GM18861 (cell line): ENCODE results near the gene TCF15.
A peak's percentile ranks its signal among the peaks of the same experiment; 100 is the strongest.
"Not testable (repeated sequence)": the region's sequence is repeated elsewhere in the genome, so short reads cannot be mapped to it uniquely, and the experiment has no call there.

Experiments used
- ATAC-seq: cut with Tn5 transposase; IDR thresholded peaks from one replicate; pipeline ENCODE4 v1.9.1; 2021; ENCODE audit not compliant: unreplicated experiment

TCF15 gene

DNA sequence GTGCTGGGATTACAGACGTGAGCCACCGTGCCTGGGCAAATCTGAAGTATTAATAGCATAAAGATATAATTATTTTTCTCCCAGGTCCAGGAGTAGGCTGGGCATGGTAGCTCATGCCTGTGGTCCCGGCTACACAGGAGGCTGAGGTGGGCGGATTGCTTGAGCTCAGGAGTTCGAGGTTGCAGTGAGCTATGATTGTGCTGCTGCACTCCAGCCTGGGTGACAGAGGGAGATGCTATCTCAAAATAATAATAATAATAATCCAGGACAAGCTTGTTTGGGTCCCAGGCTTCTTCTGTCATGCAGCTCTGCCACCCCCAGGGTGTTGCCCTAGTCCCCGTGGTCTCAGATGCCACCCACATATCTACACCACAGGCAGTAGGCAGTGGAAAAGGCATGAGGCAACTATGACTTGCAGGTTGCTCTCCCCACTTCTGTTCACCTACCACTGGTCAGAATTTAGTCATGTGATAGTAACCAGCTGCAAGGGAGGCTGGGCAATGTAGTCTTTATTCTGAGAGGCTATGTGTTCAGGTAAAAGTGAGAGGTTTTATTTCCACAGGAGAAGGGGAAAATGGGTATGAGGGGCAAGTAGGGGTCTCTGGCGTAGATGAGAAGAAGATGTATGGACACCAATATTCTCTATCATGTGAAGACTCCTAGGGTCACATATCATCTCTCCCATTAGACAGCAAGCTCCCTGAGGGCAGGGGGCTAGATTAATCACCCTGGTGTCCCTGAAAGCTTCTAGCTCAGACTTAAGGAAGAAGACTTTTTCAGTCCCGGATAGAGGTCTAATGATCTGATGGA, 25.7 kb downstream of the TCF15 start:
- no peak for ATAC-seq

DNA sequence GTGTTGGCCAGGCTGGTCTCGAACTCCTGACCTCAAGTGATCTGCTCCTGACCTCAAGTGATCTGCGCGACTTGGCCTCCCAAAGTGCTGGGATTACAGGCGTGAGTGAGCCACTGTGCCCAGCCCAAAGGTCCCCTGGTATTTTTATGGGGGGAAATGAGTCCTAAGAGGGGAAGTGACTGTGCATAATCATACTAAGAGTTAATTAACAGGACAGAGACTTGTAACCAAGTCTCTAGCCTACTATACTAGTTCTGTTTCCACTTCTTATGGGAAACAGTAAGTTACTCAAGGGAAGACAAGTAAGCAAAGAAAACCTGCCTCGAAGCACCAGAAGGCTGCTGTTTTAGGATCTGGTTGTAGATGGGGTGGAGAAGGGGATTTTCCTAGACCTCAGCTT, 27.9 kb downstream of the TCF15 start:
- no peak for ATAC-seq

DNA sequence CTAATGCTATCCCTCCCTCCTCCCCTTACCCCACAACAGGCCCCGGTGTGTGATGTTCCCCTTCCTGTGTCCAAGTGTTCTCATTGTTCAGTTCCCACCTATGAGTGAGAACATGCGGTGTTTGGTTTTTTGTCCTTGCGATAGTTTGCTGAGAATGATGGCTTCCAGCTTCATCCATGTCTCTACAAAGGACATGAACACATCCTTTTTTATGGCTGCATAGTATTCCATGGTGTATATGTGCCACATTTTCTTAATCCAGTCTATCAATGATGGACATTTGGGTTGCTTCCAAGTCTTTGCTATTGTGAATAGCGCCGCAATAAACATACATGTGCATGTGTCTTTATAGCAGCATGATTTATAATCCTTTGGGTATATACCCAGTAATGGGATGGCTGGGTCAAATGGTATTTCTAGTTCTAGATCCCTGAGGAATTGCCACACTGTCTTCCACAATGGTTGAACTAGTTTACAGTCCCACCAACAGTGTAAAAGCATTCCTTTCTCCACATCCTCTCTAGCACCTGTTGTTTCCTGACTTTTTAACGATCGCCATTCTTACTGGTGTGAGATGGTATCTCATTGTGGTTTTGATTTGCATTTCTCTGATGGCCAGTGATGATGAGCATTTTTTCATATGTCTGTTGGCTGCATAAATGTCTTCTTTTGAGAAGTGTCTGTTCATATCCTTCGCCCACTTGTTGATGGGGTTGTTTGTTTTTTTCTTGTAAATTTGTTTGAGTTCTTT, 31.0 kb downstream of the TCF15 start:
- ATAC-seq = not testable (repeated sequence)

GRCh38 chr20:577167-577791, 32.8 kb downstream of the TCF15 start:
- ATAC-seq = no peak

DNA sequence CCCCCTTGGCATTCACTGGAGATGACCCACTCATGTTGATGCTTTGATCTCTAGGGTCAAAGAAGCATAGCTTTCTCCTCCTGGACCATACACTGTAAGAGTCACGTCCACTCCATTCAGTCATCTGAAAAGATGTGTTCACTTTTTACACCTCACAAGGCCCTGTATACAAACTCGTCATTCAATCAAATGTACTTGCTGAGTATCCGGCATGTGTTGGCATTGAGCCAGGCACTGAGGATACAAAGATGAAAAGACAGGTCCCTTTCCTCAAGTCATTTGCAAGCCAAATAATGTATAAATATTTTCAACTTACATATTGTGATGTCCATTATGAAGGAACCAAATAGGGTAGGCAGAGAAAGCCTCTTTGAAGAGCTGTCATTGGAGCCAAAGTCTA, 34.0 kb downstream of the TCF15 start:
- no peak for ATAC-seq

- no peak for ATAC-seq
Observed at GRCh38 chr20:575230-575629, 34.9 kb downstream of the TCF15 start.

- ATAC-seq = no peak
Observed at GRCh38 chr20:574297-574942, 35.7 kb downstream of the TCF15 start.

GRCh38 chr20:573414-574296, 36.5 kb downstream of the TCF15 start:
- ATAC-seq = no peak

DNA sequence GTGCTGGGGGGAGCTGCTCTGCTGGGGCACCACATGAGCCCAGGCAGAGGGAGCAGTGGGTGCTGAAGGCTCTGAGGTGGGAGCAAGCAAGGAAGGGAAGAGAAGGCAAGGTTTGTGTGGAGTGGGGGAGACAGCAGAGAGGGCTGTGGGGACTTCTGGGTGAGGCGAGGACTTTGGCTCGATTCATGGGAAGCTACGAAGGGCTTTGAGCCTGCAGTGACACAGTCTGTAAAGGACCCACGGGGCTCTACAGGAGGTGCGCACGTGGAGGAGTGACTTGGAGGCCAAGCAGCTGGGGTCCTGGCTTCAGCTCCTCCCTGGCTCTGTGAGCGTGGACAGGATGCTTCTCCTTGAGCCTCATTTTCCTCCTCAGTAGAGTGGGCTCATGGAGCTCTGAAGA, 37.4 kb downstream of the TCF15 start:
- no peak for ATAC-seq

DNA sequence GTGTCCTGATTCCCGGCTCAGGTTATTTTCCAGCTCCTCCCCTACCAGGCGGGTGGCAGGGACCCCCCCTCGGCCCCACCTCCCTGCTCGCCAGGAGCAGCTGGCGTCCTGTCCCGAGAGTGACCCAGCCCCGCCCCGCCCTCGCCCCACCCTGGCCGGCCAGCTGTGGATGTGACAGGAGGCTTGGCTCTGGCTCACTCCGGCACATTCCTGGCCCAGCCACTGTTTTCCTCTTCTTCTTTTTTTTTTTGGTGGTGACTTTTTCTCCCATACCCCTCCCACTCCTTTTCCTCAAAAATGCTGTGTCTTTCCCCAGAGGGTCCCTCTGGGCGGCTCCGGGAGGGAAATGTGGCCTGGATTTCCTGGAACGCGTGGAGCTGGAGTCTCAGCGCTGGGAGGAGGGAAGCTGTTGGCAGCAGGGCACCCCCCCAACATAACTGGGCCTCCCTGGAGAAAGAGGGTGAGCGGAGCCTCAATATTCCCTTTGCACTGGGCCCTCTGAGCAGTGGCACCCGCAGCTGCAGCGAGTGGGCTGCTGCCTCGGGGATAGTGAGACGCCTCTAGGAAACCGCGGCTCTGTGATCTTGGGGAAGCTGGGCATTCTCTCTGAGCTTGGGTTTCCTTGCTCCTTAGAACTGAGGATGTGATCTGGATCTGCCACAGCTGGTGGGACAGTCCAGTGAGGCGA, 38.2 kb downstream of the TCF15 start:
- no peak for ATAC-seq

DNA sequence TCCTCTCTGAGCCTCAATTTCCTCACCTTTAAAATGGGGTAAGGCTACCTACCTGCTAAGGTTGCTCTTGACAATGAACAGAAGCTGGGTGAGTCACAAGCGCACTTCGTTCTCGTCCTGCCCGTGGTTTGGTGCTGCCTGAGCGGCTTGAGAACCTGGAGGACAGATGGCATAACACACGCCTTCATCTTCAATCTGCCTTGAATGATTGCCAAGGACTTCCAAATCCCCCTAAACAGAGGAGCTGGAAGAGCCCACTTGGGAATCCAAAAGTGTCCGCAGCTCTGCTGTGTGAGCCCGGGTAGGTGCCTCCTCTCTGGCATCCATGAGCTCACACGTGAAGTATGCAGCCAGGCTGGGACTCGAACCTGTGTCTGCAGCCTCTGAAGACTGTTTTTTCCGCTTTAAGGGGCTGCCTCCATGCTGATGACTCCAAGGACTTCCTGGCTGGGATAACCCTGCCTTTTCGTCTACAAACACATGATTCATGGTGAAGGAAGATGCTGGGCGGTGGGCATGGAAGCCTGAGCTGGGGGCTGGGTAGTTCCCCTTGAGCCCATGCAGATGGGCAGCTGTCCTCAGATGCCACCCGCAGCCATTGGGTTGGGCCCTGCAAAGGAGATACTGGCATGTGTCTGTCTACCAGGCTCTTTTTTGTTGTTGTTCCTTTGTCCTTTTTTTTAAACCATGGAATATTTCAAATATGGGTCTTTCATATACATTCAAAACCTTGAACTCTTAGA, 41.3 kb downstream of the TCF15 start:
- ATAC-seq = no peak

DNA sequence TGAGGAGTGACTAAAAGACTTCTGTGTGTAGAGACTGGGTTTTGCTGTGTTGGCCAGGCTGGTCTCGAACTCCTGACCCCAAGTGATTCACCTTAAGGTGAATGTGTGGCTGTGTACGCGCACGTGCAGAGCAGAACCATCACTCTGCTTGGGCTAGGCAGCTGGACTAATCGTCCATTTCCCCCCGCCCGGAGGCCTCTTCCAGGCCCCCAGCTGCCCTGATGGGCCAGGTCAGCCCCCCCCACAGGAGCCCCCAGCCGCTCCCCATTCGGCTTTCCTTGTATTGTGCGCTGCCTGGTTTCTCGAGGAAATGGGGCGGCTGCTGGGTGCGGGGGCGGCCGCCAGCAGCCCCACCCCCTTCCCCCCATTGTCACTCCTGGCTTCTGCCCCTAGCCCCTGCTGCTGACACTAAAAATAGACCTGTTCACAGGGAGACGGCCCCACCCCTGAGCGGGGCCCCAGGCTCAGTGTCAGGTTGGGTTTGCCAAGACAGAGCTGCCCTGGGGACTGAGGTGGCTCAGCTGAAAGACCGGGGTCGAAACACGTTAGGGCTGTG, 41.9 kb downstream of the TCF15 start:
- ATAC-seq = no peak

DNA sequence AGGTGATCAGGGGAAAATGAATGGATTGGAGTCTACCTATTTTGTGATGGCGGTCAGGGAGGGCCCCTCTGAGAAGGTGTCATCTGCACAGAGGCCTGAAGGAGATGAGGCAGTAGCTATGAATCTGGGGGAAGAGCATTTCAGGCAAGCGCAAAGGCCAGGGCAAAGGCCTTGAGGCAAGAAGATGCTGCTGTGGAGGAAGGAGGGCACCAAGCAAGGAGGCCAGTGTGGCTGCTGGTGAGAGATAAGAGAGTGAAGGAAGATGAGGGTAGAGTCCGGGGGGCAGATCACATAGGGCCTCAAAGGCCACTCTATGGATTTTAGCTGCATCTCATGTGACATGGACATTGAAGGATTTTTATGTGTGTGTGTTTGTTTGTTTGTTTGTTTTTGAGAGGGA, 45.9 kb downstream of the TCF15 start:
- ATAC-seq = no peak

DNA sequence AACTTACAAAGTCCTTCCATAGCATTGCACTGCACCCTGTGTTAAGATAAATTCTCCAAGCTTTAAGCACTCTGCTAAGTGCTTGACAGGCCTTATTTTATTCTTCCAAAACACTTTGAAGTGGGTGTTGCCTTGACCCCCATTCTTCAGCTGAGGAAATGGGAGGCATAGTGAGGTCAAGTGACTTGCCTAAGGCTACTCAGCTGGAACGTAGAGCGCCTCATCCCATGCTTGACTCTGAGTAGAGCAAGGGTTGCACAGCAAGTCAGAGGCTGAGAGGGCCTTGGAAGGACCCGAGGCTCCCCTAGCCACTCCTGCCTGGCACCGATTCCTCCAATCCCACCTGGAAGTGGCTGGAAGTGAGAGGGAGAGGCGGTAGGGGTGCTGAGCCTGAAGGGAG, 46.9 kb downstream of the TCF15 start:
- no peak for ATAC-seq

DNA sequence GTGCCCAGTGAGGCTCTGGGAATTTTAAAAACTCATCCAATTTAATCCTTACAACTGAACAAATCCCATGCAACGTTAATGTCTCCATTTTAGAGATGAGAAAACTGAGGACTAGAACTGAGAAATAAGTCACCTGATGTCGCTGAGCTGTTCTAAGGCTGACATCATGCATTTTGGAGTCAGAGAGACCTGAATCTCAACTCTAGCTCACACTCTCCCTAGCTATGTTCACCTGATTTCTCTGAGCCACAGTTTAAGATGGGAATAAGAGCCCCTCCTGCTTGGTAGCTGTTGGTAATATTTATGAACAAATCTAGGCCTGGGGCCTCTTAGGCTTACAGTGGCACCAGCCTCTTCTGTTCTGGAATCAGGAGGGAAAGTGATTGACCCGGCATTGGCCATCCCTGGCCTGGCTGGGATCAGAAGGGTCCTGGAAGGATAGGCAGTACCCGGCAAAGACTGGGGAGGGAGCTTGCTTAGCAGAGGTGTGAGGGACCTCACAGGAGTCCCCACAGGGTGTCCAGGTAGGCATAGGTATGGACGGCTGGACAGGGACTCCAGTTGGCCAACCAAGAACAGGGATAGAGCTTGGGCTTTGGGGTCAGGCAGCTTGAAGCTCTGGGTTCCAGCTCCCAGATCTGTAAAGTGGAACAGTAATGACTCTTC, 47.7 kb downstream of the TCF15 start:
- no peak for ATAC-seq

GRCh38 chr20:561437-562231, 48.5 kb downstream of the TCF15 start:
- peak; percentile 45 for ATAC-seq

DNA sequence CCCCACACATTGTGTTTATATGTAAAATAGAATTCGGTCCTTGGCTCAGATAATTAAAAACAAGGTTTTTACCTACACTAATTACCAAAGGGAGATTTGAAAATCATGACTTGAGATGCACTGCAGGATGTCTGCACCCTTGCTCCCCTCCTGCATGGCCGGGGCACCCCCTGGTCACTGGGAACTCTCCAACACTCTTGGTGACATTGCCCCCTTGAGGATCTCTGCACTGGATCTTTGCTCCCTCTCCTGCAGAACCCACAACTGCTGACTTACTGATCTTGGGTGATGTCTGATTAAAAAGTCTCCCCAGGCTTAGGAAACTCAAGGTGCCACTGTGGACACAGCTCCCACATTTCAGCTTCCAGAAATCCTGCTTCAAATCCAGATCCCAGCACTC, 49.4 kb downstream of the TCF15 start:
- no peak for ATAC-seq

GRCh38 chr20:558117-558516, 52.0 kb downstream of the TCF15 start:
- ATAC-seq = no peak
